Esophagus muscularis mucosa (tissue), 3 donors: Measurements from ENCODE around the gene DCST2.
A peak's percentile ranks its signal among the peaks of the same experiment; 100 is the strongest.

Experiments
- POLR2A ChIP-seq: fragments of 450-650 bp; IDR thresholded peaks from one replicate; pipeline ENCODE4 v1.6.1; 2017; ENCODE audit warnings: antibody characterized with exemption, moderate library complexity, mild to moderate bottlenecking, low read depth
- POLR2AphosphoS5 ChIP-seq, 2 donors: sonication (generic); formaldehyde crosslinking; IDR thresholded peaks; one replicate each; pipeline ENCODE4 v1.6.1; 2017; ENCODE audit warnings: antibody characterized with exemption in 2 of 2
- TF ChIP-seq, protein P1 (sequence below), 3 experiments: fragments of 200-600 bp in 2 of 3; fragments of 450-650 bp in 1 of 3; sonication (generic) in 2 of 3; IDR thresholded peaks; one replicate each; pipeline ENCODE4 v1.5.1; 2017 to 2019; ENCODE audit warnings: antibody characterized with exemption in 3 of 3, mild to moderate bottlenecking in 2 of 3, moderate library complexity in 1 of 3

DNA sequence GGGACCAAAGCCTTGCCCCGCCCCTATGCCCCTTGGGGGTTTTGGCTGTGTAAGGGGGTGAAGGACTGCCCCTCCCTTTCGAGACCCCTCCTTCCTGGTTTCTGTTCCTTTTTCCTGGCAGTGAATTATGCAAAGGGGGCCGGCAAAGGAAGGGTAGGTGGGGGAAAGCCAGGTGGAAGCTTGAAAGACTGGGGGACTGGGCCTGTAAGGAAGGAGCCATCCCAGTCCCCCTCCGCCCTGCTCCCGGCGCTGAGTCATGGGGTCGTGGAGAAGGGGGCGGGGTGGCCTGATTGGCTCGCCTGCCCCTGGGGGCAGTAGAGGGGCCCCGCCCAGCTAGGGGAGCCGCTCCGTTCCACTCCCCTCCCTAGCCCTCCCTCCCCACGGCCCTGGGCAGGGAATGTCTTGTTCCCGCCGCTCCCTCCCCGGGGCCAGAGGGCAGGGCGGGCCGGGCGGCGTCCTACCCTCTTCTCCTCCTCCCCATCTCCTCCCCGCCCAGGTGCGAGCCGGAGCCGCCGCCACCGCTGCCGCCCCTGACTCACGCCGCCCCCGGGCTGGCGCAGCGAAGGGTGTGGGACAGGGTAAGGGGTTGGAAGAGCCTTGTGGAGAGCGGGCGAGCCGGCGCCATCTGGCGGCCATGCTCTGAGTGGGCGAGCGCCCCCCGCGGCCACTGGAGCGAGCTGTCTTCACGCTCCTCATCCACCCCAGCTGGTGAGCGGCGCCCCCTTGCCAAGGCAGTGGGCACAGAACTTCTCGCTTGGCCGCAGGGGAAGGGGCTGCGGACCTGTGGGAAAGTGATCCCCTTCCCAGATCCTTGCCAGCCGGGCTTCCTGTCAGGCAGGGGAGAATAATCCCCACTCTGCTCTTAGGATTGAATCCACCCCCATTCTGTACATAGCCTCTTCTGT lies 16.3 kb downstream of the DCST2 start:
- TF ChIP-seq POLR2A (no peak), POLR2AphosphoS5 (IDR thresholded peaks at IDR 0.05) (peak; percentile 85 to 93)
- TF ChIP-seq, protein P1, sequence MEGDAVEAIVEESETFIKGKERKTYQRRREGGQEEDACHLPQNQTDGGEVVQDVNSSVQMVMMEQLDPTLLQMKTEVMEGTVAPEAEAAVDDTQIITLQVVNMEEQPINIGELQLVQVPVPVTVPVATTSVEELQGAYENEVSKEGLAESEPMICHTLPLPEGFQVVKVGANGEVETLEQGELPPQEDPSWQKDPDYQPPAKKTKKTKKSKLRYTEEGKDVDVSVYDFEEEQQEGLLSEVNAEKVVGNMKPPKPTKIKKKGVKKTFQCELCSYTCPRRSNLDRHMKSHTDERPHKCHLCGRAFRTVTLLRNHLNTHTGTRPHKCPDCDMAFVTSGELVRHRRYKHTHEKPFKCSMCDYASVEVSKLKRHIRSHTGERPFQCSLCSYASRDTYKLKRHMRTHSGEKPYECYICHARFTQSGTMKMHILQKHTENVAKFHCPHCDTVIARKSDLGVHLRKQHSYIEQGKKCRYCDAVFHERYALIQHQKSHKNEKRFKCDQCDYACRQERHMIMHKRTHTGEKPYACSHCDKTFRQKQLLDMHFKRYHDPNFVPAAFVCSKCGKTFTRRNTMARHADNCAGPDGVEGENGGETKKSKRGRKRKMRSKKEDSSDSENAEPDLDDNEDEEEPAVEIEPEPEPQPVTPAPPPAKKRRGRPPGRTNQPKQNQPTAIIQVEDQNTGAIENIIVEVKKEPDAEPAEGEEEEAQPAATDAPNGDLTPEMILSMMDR (IDR thresholded peaks at IDR 0.05), result peak in 2 of 3 experiments; percentile 98 to 99
